Common myeloid progenitor, CD34-positive (primary cell): ENCODE measurements around the gene ANKRD11.
A peak's percentile ranks its signal among the peaks of the same experiment; 100 is the strongest.

Experiments
- CTCF ChIA-PET: fragments of 350-600 bp; sonication (Branson Sonifier 250); formaldehyde crosslinking; loops from one replicate; lab custom pipeline; 2021; ENCODE audit warnings: antibody characterized with exemption; lab: Charles Lee
- POLR2A ChIA-PET: fragments of 350-600 bp; sonication (Branson Sonifier 250); formaldehyde crosslinking; loops from one replicate; lab custom pipeline; 2021; ENCODE audit warnings: antibody characterized with exemption; lab: Charles Lee
- DNase-seq, 3 donors: peaks; one replicate each; pipeline versions ENCODE4 v3.0.0 to v3.0.0-alpha.2; 2013
- H3K27ac ChIP-seq, 2 experiments: 1 replicate in 1 of 2; 2 replicates in 1 of 2; pipeline ENCODE4 v1.7.0; 2013; ENCODE audit warnings: inconsistent platforms in 2 of 2, low read length in 2 of 2, mild to moderate bottlenecking in 2 of 2, low read depth in 1 of 2, moderate library complexity in 1 of 2; ENCODE audit not compliant: severe bottlenecking in 2 of 2, insufficient read depth in 1 of 2, poor library complexity in 1 of 2
- H3K27me3 ChIP-seq, 5 experiments: replicated peaks in 2 of 5; 1 replicate in 3 of 5; 2 replicates in 2 of 5; pipeline versions ENCODE4 v1.6.1 to v1.7.0; 2013; ENCODE audit warnings: low read length in 4 of 5, mild to moderate bottlenecking in 2 of 5, moderate library complexity in 2 of 5, inconsistent platforms in 1 of 5; ENCODE audit not compliant: insufficient read depth in 5 of 5, control insufficient read depth in 4 of 5
- H3K36me3 ChIP-seq, 4 experiments: 1 replicate in 2 of 4; 2 replicates in 2 of 4; pipeline versions ENCODE4 v1.6.1 to v1.7.0; 2013; ENCODE audit warnings: low read length in 3 of 4, control low read depth in 1 of 4, mild to moderate bottlenecking in 1 of 4; ENCODE audit not compliant: control insufficient read depth in 4 of 4, insufficient read depth in 4 of 4
- H3K4me1 ChIP-seq, 4 experiments: 1 replicate in 3 of 4; 2 replicates in 1 of 4; pipeline versions ENCODE4 v1.6.1 to v1.7.1; 2013; ENCODE audit warnings: low read length in 3 of 4, mild to moderate bottlenecking in 3 of 4, control low read depth in 1 of 4, inconsistent platforms in 1 of 4, moderate library complexity in 1 of 4; ENCODE audit not compliant: control insufficient read depth in 4 of 4, insufficient read depth in 4 of 4; ENCODE audit errors: control extremely low read depth in 1 of 4
- H3K4me3 ChIP-seq, 7 experiments: 1 replicate in 4 of 7; 2 replicates in 3 of 7; pipeline versions ENCODE4 v1.5.1 to v1.7.0; 2013; ENCODE audit warnings: mild to moderate bottlenecking in 7 of 7, low read length in 6 of 7, moderate library complexity in 6 of 7, inconsistent platforms in 2 of 7, low read depth in 2 of 7, control low read depth in 1 of 7; ENCODE audit not compliant: insufficient read depth in 4 of 7, control insufficient read depth in 1 of 7; ENCODE audit errors: extremely low read depth in 1 of 7
- H3K9me3 ChIP-seq, 5 experiments: 1 replicate in 4 of 5; 2 replicates in 1 of 5; pipeline versions ENCODE4 v1.6.1 to v1.7.1; 2013; ENCODE audit warnings: low read length in 4 of 5, mild to moderate bottlenecking in 2 of 5, inconsistent platforms in 1 of 5, low read depth in 1 of 5, moderate library complexity in 1 of 5; ENCODE audit not compliant: control insufficient read depth in 4 of 5, insufficient read depth in 2 of 5; ENCODE audit errors: control extremely low read depth in 1 of 5
- WGBS: methylation state at CpG from one replicate; pipeline ENCODE4 v1.1.5; 2013; ENCODE audit not compliant: insufficient coverage; 5-methylcytosine and 5-hydroxymethylcytosine counted together

The ANKRD11 gene

GRCh38 chr16:89507214-89507833, 17.0 kb upstream of the ANKRD11 start:
- no peak for DNase-seq
- CTCF ChIA-PET = interaction anchor here (0.9 to 2.9 kb wide), 11 partner anchors 8 to 288 kb away, joined by 3 to 16 read pairs (median 4); no protein-coding TSS in a partner anchor
- H3K4me3 ChIP-seq = peak overlapping the region; percentile 40 to 90 (median 84)
- H3K27me3 ChIP-seq = no peaks in the 10 kb centered on the region
- H3K27ac ChIP-seq = peak overlapping the region; percentile 77 to 93
- H3K4me1 ChIP-seq = peaks cover 8 to 54% (median 43%) of the 10 kb centered on the region in 4 experiments
- H3K9me3 ChIP-seq = no peaks in the 10 kb centered on the region
- H3K36me3 ChIP-seq = peaks cover 1 to 18% (median 12%) of the 10 kb centered on the region in 4 experiments
- POLR2A ChIA-PET = interaction anchor here (0.8 to 1.6 kb wide), 2 partner anchors 13 to 18 kb away, joined by 3 to 10 read pairs; no protein-coding TSS in a partner anchor
- WGBS = 9% methylated on average over 37 of the region's 42 CpGs

- Histone ChIP-seq H3K9me3 (no peaks in the 10 kb centered on the region), H3K36me3 (peaks cover 0 to 14% (median 10%) of the 10 kb centered on the region in 4 experiments), H3K4me1 (peaks cover 8 to 54% (median 43%) of the 10 kb centered on the region in 4 experiments), H3K27me3 (no peaks in the 10 kb centered on the region), H3K27ac (peak overlapping the region in 1 of 2 experiments; percentile 93), H3K4me3 (peak overlapping the region in 6 of 7 experiments; percentile 40 to 90 (median 86))
- CTCF ChIA-PET = interaction anchor here (0.9 to 2.9 kb wide), 7 partner anchors 8 to 82 kb away, joined by 3 to 16 read pairs (median 4); no protein-coding TSS in a partner anchor
- POLR2A ChIA-PET = interaction anchor here (0.8 kb wide), 1 partner anchor 12 kb away, joined by 3 read pairs; no protein-coding TSS in a partner anchor
- WGBS = 15% methylated on average over 9 of the region's 15 CpGs
- peak in 1 of 3 donors; percentile 10 for DNase-seq
Observed at GRCh38 chr16:89506791-89507191, 16.4 kb upstream of the ANKRD11 start.

- H3K27ac ChIP-seq = peak overlapping the region in 1 of 2 experiments; percentile 86
- ChIA-PET CTCF (interaction anchor here (1.0 to 1.5 kb wide), 2 partner anchors 10 to 109 kb away, joined by 3 to 5 read pairs; no protein-coding TSS in a partner anchor), POLR2A (interaction anchor here (0.6 kb wide), 1 partner anchor 213 kb away, joined by 3 read pairs; no protein-coding TSS in a partner anchor)
- peaks cover 8 to 48% (median 39%) of the 10 kb centered on the region in 4 experiments for H3K4me1 ChIP-seq
- peaks cover 0 to 7% (median 7%) of the 10 kb centered on the region in 4 experiments for H3K36me3 ChIP-seq
- peak in 1 of 3 donors; percentile 19 for DNase-seq
- WGBS = 57% methylated on average over 1 of the region's 4 CpGs
- peak overlapping the region in 5 of 7 experiments; percentile 7 to 62 (median 34) for H3K4me3 ChIP-seq
- H3K9me3 ChIP-seq = no peaks in the 10 kb centered on the region
- H3K27me3 ChIP-seq = no peaks in the 10 kb centered on the region
Observed at GRCh38 chr16:89506113-89506504, 15.7 kb upstream of the ANKRD11 start.

DNA sequence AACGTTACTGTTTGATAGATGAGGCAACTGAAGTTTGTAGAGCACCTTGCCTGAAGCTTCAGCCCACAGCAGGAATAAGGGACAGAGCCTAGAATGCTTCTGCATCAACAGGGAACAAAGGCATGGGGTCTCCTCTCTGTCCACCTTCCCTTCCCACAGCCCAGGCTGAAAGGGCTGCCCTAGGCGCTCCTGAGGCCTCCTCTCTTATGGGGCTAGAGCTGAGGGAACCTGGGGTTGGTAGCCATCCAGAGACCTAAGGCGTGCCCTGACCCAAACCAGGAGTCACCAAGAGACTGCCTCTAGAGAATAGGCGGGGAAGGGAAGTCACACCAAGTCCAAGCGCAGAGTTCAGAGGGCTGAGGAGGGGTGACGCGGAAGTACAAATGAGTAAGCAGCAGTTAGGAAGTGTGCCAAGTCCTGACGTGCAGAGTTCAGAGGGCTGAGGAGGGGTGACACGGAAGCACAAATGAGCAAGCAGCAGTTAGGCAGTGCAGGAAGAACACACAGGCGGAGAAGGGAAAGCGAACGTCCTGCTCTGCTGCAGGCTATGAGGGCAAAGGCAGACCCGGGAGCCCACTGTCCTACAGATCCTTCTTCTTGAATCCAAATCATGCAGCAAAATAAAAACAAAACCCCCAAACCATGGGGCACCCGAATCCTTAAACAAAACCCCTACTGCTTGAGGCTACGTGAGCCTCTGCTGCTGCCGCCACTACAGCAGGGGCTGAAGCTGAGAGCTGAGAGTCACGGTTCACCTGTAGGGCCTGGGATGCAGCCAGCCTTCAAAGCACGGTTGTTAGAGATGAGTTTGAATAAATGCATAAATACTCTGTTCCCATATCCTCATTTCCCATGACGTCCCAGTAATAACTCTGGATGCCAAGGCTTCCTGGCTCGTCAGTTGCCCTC, 15.1 kb upstream of the ANKRD11 start:
- Histone ChIP-seq H3K4me3 (peak overlapping the region in 6 of 7 experiments; percentile 7 to 62 (median 28)), H3K4me1 (peaks cover 8 to 47% (median 39%) of the 10 kb centered on the region in 4 experiments), H3K27ac (peak overlapping the region; percentile 65 to 86), H3K27me3 (no peaks in the 10 kb centered on the region), H3K36me3 (peaks cover 0 to under 1% (median under 1%) of the 10 kb centered on the region in 4 experiments), H3K9me3 (no peaks in the 10 kb centered on the region)
- POLR2A ChIA-PET = interaction anchor here (0.6 kb wide), 1 partner anchor 214 kb away, joined by 3 read pairs; no protein-coding TSS in a partner anchor
- 35% methylated on average over 16 of the region's 20 CpGs for WGBS
- DNase-seq = peak; percentile 95 to 97 (median 96)
- CTCF ChIA-PET = interaction anchor here (1.0 to 1.5 kb wide), 2 partner anchors 10 to 110 kb away, joined by 3 to 5 read pairs; no protein-coding TSS in a partner anchor

GRCh38 chr16:89504091-89504490, 13.7 kb upstream of the ANKRD11 start:
- no peak for DNase-seq
- WGBS = 94% methylated on average over 4 of the region's 7 CpGs
- no peak overlapping the region for H3K27ac ChIP-seq
- peaks cover 8 to 37% (median 34%) of the 10 kb centered on the region in 4 experiments for H3K4me1 ChIP-seq
- no peak overlapping the region for H3K4me3 ChIP-seq
- ChIA-PET CTCF (interaction anchor here (0.6 to 2.3 kb wide), 3 partner anchors 9 to 188 kb away, joined by 3 to 7 read pairs (median 3); no protein-coding TSS in a partner anchor), POLR2A (interaction anchor here (0.7 kb wide), 1 partner anchor 694 kb away, joined by 4 read pairs; no protein-coding TSS in a partner anchor)
- H3K9me3 ChIP-seq = no peaks in the 10 kb centered on the region
- no peaks in the 10 kb centered on the region for H3K27me3 ChIP-seq
- H3K36me3 ChIP-seq = no peaks in the 10 kb centered on the region

DNA sequence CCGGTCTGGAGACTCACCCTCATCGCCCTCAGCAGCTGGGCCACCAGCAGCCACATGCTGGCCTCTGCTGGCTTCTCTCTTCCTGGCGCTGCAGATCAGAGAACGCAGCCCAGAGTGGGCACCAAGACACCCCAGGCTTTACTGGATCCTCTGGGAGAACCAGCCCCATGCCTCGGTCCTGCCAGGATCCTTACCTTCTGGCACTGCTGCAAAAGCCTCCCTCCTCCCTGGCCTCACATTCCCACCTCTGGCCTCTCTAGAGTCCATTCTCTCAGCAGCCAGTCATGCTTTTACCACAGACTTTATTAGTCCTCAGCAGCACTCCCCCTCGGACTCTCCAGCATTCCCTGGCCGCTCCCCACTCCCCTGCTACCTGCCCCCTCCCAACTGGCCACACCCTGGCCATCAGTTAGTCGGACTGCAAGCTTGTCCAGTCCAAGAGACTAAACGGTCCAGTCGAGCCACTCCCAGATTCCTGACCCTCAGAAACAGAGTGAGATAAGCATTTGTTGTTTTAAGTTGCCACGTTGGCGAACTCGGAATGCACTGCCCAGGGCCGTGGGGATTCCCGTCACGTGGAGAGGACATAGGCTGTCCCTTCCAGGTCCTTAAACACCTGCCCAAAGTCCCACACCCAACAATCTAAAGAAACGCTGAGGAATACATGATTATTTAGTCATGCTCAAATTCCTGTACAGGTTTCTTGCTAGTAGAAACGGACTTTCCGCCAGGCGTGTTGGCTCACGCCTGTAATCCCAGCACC, 11.9 kb upstream of the ANKRD11 start:
- Histone ChIP-seq H3K4me3 (no peak overlapping the region), H3K36me3 (peaks cover 0 to 6% (median 2%) of the 10 kb centered on the region in 4 experiments), H3K27me3 (no peaks in the 10 kb centered on the region), H3K4me1 (peaks cover 8 to 24% (median 23%) of the 10 kb centered on the region in 4 experiments), H3K9me3 (no peaks in the 10 kb centered on the region), H3K27ac (no peak overlapping the region)
- WGBS = 95% methylated on average over 14 of the region's 21 CpGs
- CTCF ChIA-PET = interaction anchor here (1.4 to 2.3 kb wide), 2 partner anchors 8 to 11 kb away, joined by 3 to 7 read pairs; no protein-coding TSS in a partner anchor
- POLR2A ChIA-PET = interaction anchor here (0.5 kb wide), 1 partner anchor 1879 kb away, joined by 3 read pairs; no protein-coding TSS in a partner anchor
- DNase-seq = no peak
